ENCODE results near the gene S100A2. TPM values are rescaled to one million over a fixed set of nuclear protein-coding genes. Genes with fewer than 3 reads are reported as not detected.
"Not testable (repeated sequence)": the region's sequence is repeated elsewhere in the genome, so short reads cannot be mapped to it uniquely, and the experiment has no call there.

S100A2 gene
- polyA plus RNA-seq, 3 donors = 0.32 TPM; not detected in 2

- H2AFZ ChIP-seq (ENCODE audit: insufficient read depth, low read depth, low read length, poor library complexity, severe bottlenecking) = no peak overlapping the region
- no peaks in the 10 kb centered on the region for H4K20me1 ChIP-seq (ENCODE audit: insufficient read depth, low read length)
- no peak for DNase-seq
- H3K9ac ChIP-seq (ENCODE audit: insufficient read depth, low read length, poor library complexity, severe bottlenecking) = no peak overlapping the region
- peaks cover 0 to 1% (median 0%) of the 10 kb centered on the region in 7 donors for H3K9me3 Mint-ChIP-seq
- intact Hi-C loops (cut with micrococcal nuclease) = no loop called here
- no peak overlapping the region for H3K4me3 ChIP-seq (replicated peaks in 1 of 3; ENCODE audit: low read depth in 2 of 3, low read length in 3 of 3)
- H3K27ac ChIP-seq (ENCODE audit: low read depth in 1 of 2, low read length in 2 of 2) = no peak overlapping the region
- H3K4me1 ChIP-seq (ENCODE audit: control insufficient read depth in 1 of 2, insufficient read depth in 2 of 2, low read length in 2 of 2) = no peaks in the 10 kb centered on the region
- WGBS (ENCODE audit: insufficient coverage) = no CpG with 5 or more reads among the region's 2 CpGs
- H3K4me3 Mint-ChIP-seq = no peak overlapping the region
- no peaks in the 10 kb centered on the region for H3K9me3 ChIP-seq (replicated peaks in 1 of 2; ENCODE audit: control insufficient read depth in 1 of 2, insufficient read depth in 1 of 2, low read length in 2 of 2)
- no peaks in the 10 kb centered on the region for H3K27me3 ChIP-seq (ENCODE audit: control insufficient read depth in 2 of 2, insufficient read depth in 2 of 2, low read length in 2 of 2)
- H3K79me2 ChIP-seq (ENCODE audit: insufficient read depth, low read length) = no peaks in the 10 kb centered on the region
- TF ChIP-seq, protein P1, sequence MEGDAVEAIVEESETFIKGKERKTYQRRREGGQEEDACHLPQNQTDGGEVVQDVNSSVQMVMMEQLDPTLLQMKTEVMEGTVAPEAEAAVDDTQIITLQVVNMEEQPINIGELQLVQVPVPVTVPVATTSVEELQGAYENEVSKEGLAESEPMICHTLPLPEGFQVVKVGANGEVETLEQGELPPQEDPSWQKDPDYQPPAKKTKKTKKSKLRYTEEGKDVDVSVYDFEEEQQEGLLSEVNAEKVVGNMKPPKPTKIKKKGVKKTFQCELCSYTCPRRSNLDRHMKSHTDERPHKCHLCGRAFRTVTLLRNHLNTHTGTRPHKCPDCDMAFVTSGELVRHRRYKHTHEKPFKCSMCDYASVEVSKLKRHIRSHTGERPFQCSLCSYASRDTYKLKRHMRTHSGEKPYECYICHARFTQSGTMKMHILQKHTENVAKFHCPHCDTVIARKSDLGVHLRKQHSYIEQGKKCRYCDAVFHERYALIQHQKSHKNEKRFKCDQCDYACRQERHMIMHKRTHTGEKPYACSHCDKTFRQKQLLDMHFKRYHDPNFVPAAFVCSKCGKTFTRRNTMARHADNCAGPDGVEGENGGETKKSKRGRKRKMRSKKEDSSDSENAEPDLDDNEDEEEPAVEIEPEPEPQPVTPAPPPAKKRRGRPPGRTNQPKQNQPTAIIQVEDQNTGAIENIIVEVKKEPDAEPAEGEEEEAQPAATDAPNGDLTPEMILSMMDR (IDR thresholded peaks at IDR 0.05) = no peak
- H3K27ac Mint-ChIP-seq = peak overlapping the region in 2 of 7 donors; percentile 35 to 58
- H3K36me3 Mint-ChIP-seq = no peaks in the 10 kb centered on the region
- H3K27me3 Mint-ChIP-seq (ENCODE audit: low read depth in 3 of 3) = peaks cover 4 to 11% (median 4%) of the 10 kb centered on the region in 3 donors
- H3K4me1 Mint-ChIP-seq = peaks cover 4% of the 10 kb centered on the region
- no peaks in the 10 kb centered on the region for H3K36me3 ChIP-seq (replicated peaks in 1 of 2; ENCODE audit: control insufficient read depth in 1 of 2, insufficient read depth in 2 of 2, low read length in 2 of 2)
- H3K4me2 ChIP-seq (replicated peaks; ENCODE audit: extremely low read depth, low read length, poor library complexity, severe bottlenecking) = no peak overlapping the region
Observed at GRCh38 chr1:153588482-153588881, 22.8 kb upstream of the S100A2 start.

DNA sequence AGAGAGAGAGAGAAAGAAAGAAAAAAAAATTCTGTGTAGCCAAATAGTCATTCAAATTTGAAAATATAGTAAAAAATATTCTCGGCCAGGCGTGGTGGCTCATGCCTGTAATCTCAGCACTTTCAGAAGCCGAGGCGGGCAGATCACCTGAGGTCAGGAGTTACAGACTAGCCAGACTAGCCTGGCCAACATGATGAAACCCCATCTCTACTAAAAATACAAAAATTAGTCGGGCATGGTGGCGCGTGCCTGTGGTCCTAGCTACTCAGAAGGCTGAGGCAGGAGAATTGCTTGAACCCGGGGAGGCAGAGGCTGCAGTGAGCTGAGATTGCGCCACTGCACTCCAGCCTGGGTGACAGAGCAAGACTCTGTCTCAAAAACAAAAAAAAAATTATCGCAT lies 22.4 kb upstream of the S100A2 start:
- H3K4me3 ChIP-seq (replicated peaks in 1 of 3; ENCODE audit: low read depth in 2 of 3, low read length in 3 of 3); DNase-seq; intact Hi-C loops (cut with micrococcal nuclease); H2AFZ ChIP-seq (ENCODE audit: insufficient read depth, low read depth, low read length, poor library complexity, severe bottlenecking); H3K9me3 ChIP-seq (replicated peaks in 1 of 2; ENCODE audit: control insufficient read depth in 1 of 2, insufficient read depth in 1 of 2, low read length in 2 of 2); H3K36me3 Mint-ChIP-seq; H3K4me1 Mint-ChIP-seq; H3K79me2 ChIP-seq (ENCODE audit: insufficient read depth, low read length); H3K4me3 Mint-ChIP-seq; H4K20me1 ChIP-seq (ENCODE audit: insufficient read depth, low read length); H3K9me3 Mint-ChIP-seq; H3K27ac ChIP-seq (ENCODE audit: low read depth in 1 of 2, low read length in 2 of 2); H3K4me1 ChIP-seq (ENCODE audit: control insufficient read depth in 1 of 2, insufficient read depth in 2 of 2, low read length in 2 of 2); H3K36me3 ChIP-seq (replicated peaks in 1 of 2; ENCODE audit: control insufficient read depth in 1 of 2, insufficient read depth in 2 of 2, low read length in 2 of 2); H3K4me2 ChIP-seq (replicated peaks; ENCODE audit: extremely low read depth, low read length, poor library complexity, severe bottlenecking); H3K9ac ChIP-seq (ENCODE audit: insufficient read depth, low read length, poor library complexity, severe bottlenecking); H3K27me3 ChIP-seq (ENCODE audit: control insufficient read depth in 2 of 2, insufficient read depth in 2 of 2, low read length in 2 of 2): not testable (repeated sequence)
- H3K27me3 Mint-ChIP-seq (ENCODE audit: low read depth in 3 of 3) = peaks cover 4 to 11% (median 4%) of the 10 kb centered on the region in 3 donors
- 79% methylated on average over 8 of the region's 10 CpGs for WGBS (ENCODE audit: insufficient coverage)
- H3K27ac Mint-ChIP-seq = peak overlapping the region in 1 of 7 donors; percentile 58

Measured in CD14-positive monocyte (primary cell).